ENCODE results near the gene TMPRSS11F. TPM values are rescaled to one million over a fixed set of nuclear protein-coding genes. Genes with fewer than 3 reads are reported as not detected.

Gene TMPRSS11F
- total RNA-seq, 1 experiment from 2014 or later: not detected

Other genes with a start within 250 kb of the TMPRSS11F start
- gene TMPRSS11D, start 245.9 kb downstream of the TMPRSS11F start, total RNA-seq (2021; ENCODE audit: unreplicated experiment): not detected
- gene TMPRSS11A, start 166.4 kb downstream of the TMPRSS11F start, total RNA-seq (2021; ENCODE audit: unreplicated experiment): not detected
- not detected for gene TMPRSS11B, start 115.8 kb upstream of the TMPRSS11F start, total RNA-seq (2021; ENCODE audit: unreplicated experiment)
- gene YTHDC1, start 220.2 kb upstream of the TMPRSS11F start, total RNA-seq (2021; ENCODE audit: unreplicated experiment): 68.9 TPM

Data from HCT116 (cell line).